OCI-LY3 (cell line): ENCODE measurements around the gene TAL2.

Experiments used
- H2AFZ ChIP-seq: fragments of 200-600, 300-600 bp; shearing (Covaris generic); 2 replicates; pipeline ENCODE4 v1.6.0; 2014; ENCODE audit warnings: antibody characterized with exemption, low read depth, low read length
- H3K27ac ChIP-seq: fragments of 200-600, 300-600 bp; sonication (generic); 2 replicates; pipeline ENCODE4 v1.5.1; 2014; ENCODE audit warnings: mild to moderate bottlenecking, low read length, moderate library complexity, mixed read lengths
- H3K27me3 ChIP-seq: fragments of 200-600, 300-600 bp; sonication (generic); 2 replicates; pipeline ENCODE4 v1.6.1; 2014; ENCODE audit warnings: low read depth, low read length, mixed read lengths
- H3K36me3 ChIP-seq: fragments of 200-600, 300-600 bp; sonication (generic); replicated peaks from 2 replicates; pipeline ENCODE3; 2014; ENCODE audit warnings: low read depth, low read length, mixed read lengths
- H3K4me1 ChIP-seq: fragments of 300-600, 200-600 bp; sonication (generic); 2 replicates; pipeline ENCODE4 v1.6.1; 2014; ENCODE audit warnings: low read length, mixed read lengths
- H3K4me2 ChIP-seq: fragments of 200-600, 300-600 bp; sonication (generic); 2 replicates; pipeline ENCODE4 v1.6.1; 2014; ENCODE audit warnings: low read length, mixed read lengths
- H3K4me3 ChIP-seq: fragments of 300-600, 200-600 bp; sonication (generic); 2 replicates; pipeline ENCODE4 v1.5.1; 2014; ENCODE audit warnings: antibody characterized with exemption, mild to moderate bottlenecking, low read length, moderate library complexity
- H3K79me2 ChIP-seq: fragments of 300-600, 200-600 bp; shearing (Covaris generic); 2 replicates; pipeline ENCODE4 v1.6.1; 2014; ENCODE audit warnings: mild to moderate bottlenecking, low read length, mixed read lengths
- H3K9ac ChIP-seq: fragments of 300-600, 200-600 bp; shearing (Covaris generic); 2 replicates; pipeline ENCODE4 v1.6.0; 2014; ENCODE audit warnings: mild to moderate bottlenecking, low read length, moderate library complexity
- H3K9me3 ChIP-seq: fragments of 200-600, 300-600 bp; shearing (Covaris generic); 2 replicates; pipeline ENCODE4 v1.6.1; 2014; ENCODE audit warnings: low read length, mixed read lengths; ENCODE audit not compliant: insufficient read depth
- H4K20me1 ChIP-seq: fragments of 200-600, 300-600 bp; sonication (generic); 2 replicates; pipeline ENCODE4 v1.6.1; 2016; ENCODE audit warnings: low read length, mixed read lengths; ENCODE audit not compliant: insufficient read depth
- CTCF ChIP-seq: fragments of 200-600, 300-600 bp; sonication (generic); IDR thresholded peaks from 2 replicates; pipeline ENCODE4 v1.5.1; 2014; ENCODE audit warnings: antibody characterized with exemption, low read length, low read depth
- EZH2phosphoT487 ChIP-seq: fragments of 200-600 bp; shearing (Covaris generic); IDR thresholded peaks from 2 replicates; pipeline ENCODE4 v1.6.1; 2018; ENCODE audit warnings: antibody characterized with exemption, mixed run types, low read depth

Gene TAL2

GRCh38 chr9:105679257-105680022, 17.2 kb downstream of the TAL2 start:
- H3K4me3 ChIP-seq = no peak overlapping the region
- H2AFZ ChIP-seq = no peak overlapping the region
- no peak overlapping the region for H3K27ac ChIP-seq
- no peaks in the 10 kb centered on the region for H3K27me3 ChIP-seq
- no peaks in the 10 kb centered on the region for H3K36me3 ChIP-seq
- TF ChIP-seq CTCF (no peak), EZH2phosphoT487 (no peak)
- no peak overlapping the region for H3K9ac ChIP-seq
- no peaks in the 10 kb centered on the region for H4K20me1 ChIP-seq
- no peaks in the 10 kb centered on the region for H3K4me1 ChIP-seq
- H3K9me3 ChIP-seq = no peaks in the 10 kb centered on the region
- no peaks in the 10 kb centered on the region for H3K79me2 ChIP-seq
- no peak overlapping the region for H3K4me2 ChIP-seq

- no peak overlapping the region for H3K9ac ChIP-seq
- no peaks in the 10 kb centered on the region for H4K20me1 ChIP-seq
- no peaks in the 10 kb centered on the region for H3K36me3 ChIP-seq
- no peaks in the 10 kb centered on the region for H3K9me3 ChIP-seq
- H3K27me3 ChIP-seq = no peaks in the 10 kb centered on the region
- TF ChIP-seq CTCF (no peak), EZH2phosphoT487 (no peak)
- H3K79me2 ChIP-seq = no peaks in the 10 kb centered on the region
- H3K4me1 ChIP-seq = no peaks in the 10 kb centered on the region
- no peak overlapping the region for H3K4me3 ChIP-seq
- no peak overlapping the region for H3K4me2 ChIP-seq
- no peak overlapping the region for H3K27ac ChIP-seq
- H2AFZ ChIP-seq = no peak overlapping the region
Measured at GRCh38 chr9:105681313-105681712, 19.1 kb downstream of the TAL2 start.

GRCh38 chr9:105681724-105682123, 19.5 kb downstream of the TAL2 start:
- no peaks in the 10 kb centered on the region for H3K36me3 ChIP-seq
- H3K27ac ChIP-seq = no peak overlapping the region
- no peaks in the 10 kb centered on the region for H3K79me2 ChIP-seq
- H3K4me1 ChIP-seq = no peaks in the 10 kb centered on the region
- H3K27me3 ChIP-seq = no peaks in the 10 kb centered on the region
- H2AFZ ChIP-seq = no peak overlapping the region
- no peak overlapping the region for H3K4me2 ChIP-seq
- TF ChIP-seq CTCF (no peak), EZH2phosphoT487 (no peak)
- H3K4me3 ChIP-seq = no peak overlapping the region
- H3K9ac ChIP-seq = no peak overlapping the region
- H4K20me1 ChIP-seq = no peaks in the 10 kb centered on the region
- no peaks in the 10 kb centered on the region for H3K9me3 ChIP-seq

- Histone ChIP-seq H3K9ac (no peak overlapping the region), H3K79me2 (no peaks in the 10 kb centered on the region), H2AFZ (no peak overlapping the region), H3K4me3 (no peak overlapping the region), H4K20me1 (no peaks in the 10 kb centered on the region), H3K4me1 (no peaks in the 10 kb centered on the region), H3K4me2 (no peak overlapping the region), H3K27ac (no peak overlapping the region), H3K27me3 (no peaks in the 10 kb centered on the region), H3K9me3 (no peaks in the 10 kb centered on the region), H3K36me3 (no peaks in the 10 kb centered on the region)
- TF ChIP-seq EZH2phosphoT487 (no peak), CTCF (no peak)
Measured at GRCh38 chr9:105683688-105684275, 21.5 kb downstream of the TAL2 start.
